ACHN (cell line): Measurements from ENCODE around the gene GMDS.
"Not testable (repeated sequence)": the region's sequence is repeated elsewhere in the genome, so short reads cannot be mapped to it uniquely, and the experiment has no call there.

Experiments
- DNase-seq: peaks from one replicate; pipeline ENCODE4 v3.0.0-alpha.2; 2015
- in situ Hi-C: cut with HindIII; loops from 2 replicates; pipeline ENCODE4 v1.10.0; 2017; ENCODE audit warnings: low sequenced_read_pairs, low pct_ligation_motif_present, low pct_unique_long_range_greater_than_20kb

Gene GMDS

DNA sequence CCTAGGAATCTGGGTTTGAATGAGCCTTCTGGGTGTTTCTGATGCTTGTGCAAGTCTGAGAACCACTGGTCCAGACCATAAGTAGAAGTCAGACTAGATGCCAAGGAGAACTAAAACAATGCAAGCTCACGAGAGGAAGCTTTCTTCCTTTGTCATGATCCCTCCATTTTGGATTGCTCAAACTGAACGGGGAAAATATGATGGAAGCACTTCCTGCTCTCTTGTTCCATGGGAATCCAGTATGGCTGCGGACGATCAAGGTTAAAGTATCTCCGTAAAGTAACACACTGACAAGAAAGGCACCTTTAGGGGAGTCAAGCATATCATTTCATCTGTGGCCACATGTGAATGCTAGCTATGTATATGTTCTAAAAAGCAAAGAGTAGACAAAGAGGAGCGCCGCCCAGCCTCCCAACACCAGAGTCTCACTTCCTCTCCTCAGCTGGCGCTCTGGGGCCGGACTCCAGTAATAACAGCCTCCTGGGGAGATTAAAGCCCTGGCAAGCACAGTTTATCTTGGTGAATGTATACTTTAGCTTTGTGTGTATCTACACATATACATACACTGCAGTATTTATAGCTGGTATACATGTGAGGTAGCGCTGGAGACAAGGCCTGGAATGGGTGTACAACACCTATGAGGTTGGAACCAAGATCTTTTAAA, 547.6 kb downstream of the GMDS start:
- in situ Hi-C loops: no loop called here
- DNase-seq: no peak

DNA sequence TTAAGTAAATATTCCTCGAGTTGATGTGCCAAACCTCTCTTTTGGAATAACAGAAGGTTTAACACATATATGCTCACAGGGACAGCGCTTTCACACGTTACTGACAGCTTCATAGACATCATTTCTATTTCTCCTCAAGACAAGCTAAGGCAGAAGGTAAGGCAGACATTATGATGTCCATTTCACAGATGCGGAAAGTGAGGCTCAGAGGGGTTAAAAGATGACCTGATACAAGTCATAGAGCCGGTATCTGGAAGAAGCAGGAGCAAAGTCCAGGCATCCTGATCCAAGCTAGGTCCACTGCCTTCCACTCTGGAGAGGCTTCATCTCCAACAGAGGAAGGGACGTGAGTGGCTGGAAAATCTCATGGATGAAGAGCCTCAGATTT, 548.9 kb downstream of the GMDS start:
- DNase-seq: no peak
- in situ Hi-C loops: no loop called here

DNA sequence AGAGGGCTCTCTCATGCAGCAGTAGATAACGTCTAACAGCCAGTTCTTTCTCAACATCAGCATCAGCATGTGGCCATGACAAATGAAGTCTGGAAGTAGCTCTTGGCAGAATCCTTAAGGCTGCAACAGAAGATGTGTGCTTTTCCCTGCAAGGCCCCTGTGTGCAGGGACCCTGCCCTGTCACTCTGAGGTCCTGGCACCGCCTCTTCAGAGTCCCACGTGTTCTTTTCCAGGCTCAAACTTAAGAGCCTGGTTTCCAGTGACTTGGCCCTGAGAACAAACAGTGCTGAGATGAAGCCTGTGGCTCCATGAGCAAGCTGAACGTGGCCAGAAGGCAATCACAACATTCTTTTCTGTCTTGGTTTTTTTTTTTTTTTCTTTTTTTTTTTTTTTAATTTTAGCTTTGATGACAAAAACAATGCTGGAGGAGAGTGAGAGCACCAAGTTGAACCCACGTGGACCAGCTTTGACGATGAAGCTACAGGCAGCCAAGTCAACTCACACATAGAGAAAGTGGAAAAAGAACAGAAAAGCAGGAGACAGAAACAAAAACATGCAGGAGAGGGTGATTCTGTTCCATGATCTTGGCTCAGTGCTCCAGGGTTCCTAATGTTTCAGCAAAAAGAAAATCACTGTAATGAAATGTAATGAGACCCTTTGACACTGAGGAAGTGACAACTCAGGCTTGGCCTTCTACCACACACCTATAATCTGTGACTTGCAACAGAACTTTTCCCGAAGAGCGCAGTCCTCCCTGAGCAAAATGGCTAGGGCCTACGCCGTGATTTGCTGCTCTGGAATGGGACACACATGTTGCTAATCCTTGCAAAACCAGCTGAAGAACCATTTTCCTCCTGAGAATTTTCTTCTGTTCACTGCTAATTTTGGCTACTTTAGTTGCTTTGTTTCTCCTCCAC, 549.6 kb downstream of the GMDS start:
- no peak for DNase-seq
- in situ Hi-C loops: no loop called here

DNA sequence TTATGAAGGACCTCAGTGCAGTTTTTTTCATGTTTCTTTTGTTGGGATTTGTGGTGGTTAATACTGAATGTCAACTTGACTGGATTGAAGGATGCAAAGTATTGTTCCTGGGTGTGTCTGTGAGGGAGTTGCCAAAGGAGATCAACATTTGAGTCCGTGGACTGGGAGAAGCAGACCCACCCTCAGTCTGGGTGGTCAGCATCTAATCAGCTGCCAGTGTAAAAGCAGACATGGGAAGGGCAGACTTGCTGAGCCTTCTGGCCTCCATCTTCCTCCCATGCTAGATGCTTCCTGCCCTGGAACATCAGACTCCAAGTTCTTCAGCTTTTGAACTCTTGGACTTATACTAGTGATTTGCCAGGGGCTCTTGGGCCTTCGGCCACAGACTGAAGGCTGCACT, 553.6 kb downstream of the GMDS start:
- in situ Hi-C loops, DNase-seq: not testable (repeated sequence)

DNA sequence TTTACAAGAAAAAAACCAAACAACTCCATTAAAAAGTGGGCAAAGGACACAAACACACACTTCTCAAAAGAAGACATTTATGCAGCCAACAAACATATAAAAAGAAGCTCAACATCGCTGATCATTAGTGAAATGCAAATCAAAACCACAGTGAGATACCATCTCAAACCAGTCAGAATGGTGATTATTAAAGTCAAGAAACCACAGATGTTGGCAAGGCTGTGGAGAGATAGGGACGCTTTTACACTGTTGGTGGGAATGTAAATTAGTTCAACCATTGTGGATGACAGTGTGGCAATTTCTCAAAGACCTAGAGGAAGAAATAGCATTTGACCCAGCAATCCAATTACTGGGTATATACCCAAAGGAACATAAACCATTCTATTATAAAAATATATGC, 554.7 kb downstream of the GMDS start:
- DNase-seq, in situ Hi-C loops: not testable (repeated sequence)

DNA sequence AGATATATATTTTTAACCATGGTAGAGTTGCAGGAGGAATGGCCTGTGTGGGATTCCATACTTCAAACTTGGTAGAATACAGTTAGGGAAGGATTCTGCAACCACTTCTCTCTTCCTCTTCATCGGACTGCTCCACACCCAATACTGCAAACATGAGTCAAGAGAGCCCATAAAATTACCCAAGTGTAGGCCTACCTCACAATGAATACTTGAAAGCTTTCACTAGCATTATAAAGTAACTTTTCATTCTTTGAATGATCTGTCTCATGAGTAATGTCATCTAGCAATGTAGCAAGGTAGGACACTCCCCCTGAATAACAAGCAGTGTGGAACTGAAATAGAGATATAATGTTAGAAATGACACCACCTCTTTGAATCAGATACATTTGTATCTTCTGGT, 556.3 kb downstream of the GMDS start:
- no peak for DNase-seq

DNA sequence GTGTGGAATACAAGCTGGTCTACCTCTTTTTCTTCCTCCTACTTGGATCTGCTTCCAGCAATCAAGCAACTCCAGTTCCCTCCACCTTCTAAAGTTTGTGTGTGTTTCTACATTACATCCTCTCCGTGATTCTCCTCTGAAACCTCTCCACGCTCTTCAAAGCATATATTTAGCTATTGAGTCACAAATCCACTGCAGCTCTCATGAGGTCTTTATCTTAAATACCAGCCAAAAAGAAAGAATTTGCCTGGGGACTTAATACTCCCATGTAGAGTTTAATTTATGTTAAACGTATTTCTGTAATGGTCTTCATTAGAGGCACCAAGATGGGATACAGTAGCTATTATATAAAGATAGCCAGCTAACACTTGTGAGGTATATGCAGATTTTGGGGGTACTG, 557.0 kb downstream of the GMDS start:
- DNase-seq: no peak
- in situ Hi-C loops: no loop called here

More for the DNA sequence above, 556.3 kb downstream of the GMDS start:
- in situ Hi-C loops: no loop called here

DNA sequence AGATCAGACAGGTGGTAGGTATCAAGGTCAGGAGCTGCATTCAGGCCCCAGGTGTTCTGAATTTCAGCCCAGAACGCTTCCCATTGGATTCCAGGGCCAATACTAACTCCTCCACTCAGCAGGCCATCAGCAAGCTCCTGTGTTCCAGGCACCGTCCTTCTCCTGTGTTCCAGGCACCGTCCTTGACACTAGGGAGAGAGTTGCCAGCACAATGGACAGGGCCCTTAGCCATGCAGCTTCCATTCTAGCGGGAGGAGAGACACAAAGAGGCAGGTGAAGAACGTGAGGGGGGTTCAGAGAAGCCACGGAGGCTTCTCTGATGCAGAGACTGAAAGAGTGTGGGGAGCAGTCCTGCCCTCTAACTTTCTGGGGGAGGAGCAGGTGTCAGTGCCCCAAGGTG, 558.0 kb downstream of the GMDS start:
- in situ Hi-C loops: no loop called here
- DNase-seq: no peak

DNA sequence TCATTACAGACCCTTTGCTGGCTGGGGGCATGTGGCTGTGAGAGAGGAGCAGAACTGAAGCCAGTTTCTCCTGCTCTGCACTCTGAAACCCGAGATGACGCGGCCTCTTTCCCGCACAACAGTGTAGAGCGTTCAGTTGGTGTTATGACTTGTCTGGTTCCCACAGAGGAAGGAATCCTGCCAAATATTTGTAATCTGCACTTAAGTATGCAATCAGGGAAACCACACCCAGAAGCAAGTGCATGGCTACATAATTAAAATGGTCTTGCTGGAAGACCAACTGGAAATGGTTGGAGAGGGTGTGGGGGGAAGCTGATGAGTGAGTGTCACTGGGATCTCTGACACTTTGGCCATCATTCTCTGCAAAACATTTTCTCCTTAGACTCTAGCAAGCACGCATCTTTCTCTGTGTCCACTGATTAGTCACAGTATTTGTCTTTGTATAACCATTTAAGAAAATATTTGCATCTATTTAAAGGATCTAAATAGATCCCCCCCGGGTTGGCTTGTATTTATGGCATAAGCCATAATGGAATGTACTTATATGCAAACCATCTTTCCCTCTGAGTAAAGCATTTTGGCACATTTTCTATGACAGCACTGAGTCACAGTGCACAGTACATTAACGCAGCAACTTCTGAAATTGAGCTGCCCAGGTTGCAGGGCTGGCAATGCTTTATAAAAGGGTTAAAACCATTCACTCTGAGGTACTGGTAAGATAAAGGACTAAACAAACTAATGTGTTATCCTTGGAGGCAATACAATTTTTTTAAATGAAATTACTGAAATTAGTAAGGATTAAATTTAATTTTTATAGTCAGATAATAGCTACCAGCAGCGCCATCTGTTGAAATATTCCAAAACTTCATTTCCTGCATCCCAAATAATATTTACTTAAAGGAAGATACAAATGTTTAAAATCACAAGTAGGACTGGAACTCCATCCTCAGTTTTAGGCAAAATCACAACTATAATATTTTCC, 559.0 kb downstream of the GMDS start:
- in situ Hi-C loops: no loop called here
- DNase-seq: no peak

DNA sequence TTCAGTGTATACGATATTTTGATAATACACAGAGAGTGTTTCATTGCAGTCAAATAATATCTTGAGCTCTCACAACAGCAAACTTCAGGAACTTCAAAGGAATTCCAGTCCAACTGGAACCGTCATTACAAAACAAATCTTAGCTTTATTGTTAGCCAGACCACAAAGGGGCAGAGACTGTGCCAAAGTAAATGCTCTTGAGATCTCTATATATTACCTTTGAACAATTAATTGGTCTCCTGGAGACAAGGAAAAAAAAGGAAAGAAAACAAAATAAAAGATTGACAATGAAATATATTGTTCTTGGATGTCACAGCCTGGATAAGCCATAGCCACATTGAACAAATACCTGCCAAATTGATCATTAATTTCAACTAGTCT, 565.7 kb downstream of the GMDS start:
- in situ Hi-C loops: no loop called here
- DNase-seq: no peak

DNA sequence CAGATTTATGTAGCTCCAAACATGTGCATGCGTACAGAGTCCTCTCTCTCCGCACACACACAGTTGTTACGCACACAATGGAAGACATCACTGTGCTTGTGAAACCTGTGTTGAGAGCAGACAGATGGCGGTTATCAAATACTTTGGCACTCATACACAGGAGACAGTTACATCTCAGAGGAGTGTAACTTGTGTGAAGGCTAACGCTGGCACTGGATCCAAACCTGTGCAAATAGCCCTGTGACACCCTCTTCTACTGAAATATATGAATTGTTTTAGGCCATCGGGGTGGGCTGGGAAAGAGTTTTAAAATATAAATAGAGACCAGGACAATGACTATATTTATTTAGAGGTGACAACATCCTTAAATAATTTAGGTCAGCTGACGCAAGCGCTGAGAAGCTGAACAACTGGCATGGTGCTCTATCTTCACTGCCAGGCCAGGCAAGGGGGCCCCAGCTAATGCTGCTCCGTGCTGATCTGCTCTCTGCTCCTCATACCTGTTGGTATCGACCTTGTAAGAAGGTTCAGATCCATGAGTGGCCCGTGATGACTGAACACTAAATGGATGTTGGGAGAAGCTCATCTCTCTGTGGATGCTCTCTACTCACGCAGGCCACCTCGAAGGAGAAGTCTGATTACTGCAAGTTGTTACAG, 566.2 kb downstream of the GMDS start:
- in situ Hi-C loops: no loop called here
- DNase-seq: no peak

DNA sequence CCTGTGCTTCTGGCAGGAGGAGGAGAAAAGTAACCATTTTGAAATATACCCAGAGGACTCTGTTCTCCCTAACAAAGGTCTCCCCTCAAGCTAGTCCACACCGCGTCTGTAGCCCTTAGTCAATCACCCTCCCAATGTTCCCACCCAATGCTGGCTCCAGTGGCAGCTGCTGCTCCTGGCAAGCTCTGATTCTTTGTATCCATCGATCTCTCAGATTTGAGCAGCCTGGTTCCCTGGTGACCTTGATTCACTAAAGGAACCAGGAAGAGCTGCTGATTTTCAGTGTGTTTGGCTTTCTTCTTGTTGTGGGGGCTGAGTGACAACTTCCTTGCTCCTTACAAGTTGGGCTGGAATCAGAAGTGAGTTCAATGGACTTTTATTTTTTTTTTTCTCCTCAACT, 567.2 kb downstream of the GMDS start:
- in situ Hi-C loops: no loop called here
- DNase-seq: no peak

DNA sequence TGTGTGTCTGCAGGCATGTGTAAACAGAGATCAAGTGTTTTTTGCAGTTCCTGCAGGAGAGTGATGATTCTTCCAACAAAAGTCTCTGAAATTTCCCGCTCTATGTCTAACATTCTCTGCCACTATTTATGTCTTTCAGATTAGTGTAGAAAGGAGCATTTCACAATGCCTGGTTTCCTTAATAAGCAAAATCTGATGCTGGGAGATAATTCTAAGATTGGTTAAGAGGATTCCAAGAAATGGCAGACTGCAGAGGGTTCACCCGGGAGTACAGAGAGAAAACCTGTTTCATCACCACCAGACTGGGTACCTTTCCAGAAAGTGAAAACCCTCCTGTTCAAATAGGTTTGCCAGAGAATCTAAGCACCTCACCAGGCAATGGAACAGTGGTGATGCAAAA, 573.0 kb downstream of the GMDS start:
- in situ Hi-C loops: no loop called here
- no peak for DNase-seq

DNA sequence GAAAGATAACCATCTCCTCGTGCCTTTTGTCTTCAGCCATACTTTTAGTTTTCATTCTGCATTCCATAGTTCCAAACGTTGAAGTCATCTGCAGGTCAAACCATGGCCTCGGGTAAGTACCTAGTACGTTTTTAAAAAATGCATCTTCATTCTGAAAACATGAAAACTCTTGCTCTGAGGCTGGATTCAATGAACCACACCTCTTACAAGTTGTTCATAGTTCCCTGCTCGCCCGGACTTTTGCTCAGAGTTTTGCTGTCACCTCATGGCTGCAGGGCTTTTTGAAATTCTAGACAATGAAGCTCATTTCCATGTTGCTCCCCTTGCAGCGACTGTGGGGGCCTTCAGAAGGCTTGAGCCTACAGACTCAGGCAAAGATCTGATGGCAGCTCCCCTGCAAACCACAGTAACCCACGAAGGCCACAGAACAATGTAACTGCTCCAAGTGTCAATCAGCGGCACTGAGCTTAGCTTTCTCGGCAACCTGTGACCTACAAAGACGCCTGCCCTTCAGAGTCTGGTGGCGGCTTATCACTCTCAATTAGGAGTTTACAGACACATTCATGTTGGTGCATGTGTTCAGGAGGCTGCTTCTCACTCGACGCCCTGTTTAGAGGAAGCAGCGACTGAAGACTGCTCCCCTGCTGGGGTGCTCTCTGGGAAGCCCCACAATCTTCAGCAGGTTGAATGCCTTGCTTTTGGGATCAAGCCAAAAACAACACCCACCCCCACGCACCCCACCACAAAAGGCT, 574.5 kb downstream of the GMDS start:
- in situ Hi-C loops: no loop called here
- DNase-seq: no peak

DNA sequence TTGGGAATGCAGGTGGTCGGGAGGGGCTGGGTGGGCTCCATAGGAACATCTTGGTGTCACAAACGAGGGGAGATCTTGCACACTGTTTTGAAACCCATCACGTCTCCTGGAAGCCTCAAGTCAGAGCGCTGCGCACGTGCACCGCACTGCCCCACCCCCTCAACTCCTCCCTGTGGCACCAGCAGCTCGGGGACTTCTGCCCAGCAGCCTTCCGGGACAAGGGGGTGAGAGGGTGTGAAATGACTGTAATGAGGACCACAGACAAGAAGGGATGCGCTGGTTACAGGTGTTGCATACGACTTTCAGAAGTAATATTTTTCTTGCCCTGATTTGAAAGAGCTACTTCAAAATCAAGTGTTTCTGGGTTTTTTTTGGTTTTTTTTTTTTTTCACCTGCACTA, 575.4 kb downstream of the GMDS start:
- in situ Hi-C loops: no loop called here
- DNase-seq: no peak

DNA sequence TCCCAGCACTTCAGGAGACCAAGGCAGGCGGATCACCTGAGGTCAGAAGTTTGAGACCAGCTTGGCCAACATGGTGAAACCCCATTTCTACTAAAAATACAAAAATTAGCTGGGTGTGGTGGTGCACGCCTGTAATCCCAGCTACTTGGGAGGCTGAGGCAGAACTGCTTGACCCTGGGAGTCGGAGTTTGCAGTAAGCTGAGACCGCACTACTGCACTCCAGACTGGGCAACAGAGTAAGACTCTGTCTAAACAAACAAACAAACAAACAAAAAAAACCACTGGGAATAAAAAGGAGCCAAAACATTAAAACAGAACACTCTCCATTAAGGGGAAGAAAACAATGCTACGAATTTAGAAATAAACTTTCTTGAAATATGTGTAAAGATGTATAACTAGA, 576.9 kb downstream of the GMDS start:
- DNase-seq, in situ Hi-C loops: not testable (repeated sequence)

DNA sequence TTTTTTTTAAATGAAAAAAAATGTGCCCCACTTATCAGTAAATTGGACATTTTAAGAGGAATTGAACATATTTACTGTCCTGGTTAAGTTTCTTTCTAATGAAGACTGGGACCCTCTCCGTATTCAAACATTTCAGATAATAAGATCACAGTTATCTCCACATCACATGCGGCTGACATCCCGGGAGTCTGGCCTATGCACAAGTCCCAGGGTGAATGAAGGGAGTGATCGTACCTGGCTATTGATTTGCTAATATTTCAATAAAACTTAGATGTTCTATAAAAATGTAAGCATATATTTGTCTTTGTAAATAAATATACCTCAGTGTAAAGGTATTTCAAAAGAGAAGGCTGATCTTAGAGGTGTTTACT, 577.6 kb downstream of the GMDS start:
- DNase-seq: no peak
- in situ Hi-C loops: no loop called here
